GM19467 (cell line): ENCODE measurements around the gene CDH4.

Experiments used
- ATAC-seq: cut with Tn5 transposase; IDR thresholded peaks from one replicate; pipeline ENCODE4 v1.9.1; 2021; ENCODE audit warnings: mild to moderate bottlenecking, moderate library complexity; ENCODE audit not compliant: unreplicated experiment

Gene CDH4

DNA sequence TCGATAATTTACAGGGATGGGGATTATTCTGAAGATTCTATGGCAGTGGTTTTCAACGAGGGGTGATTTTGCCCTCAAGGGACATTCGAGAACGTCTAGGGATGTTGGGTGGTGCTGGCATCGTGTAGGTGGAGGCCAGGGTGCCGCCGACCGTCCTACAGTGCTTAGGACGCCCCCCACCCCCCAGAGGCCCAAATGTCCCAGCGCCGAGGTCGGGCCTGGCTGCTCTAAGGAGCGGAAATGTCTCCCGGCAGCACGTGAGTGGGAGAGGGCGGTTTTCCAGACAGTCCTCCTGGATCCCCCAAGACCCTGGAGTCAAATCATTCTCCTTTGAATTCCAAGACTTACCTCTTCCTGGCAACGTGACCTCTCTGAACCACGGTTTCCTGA, 101.9 kb downstream of the CDH4 start:
- ATAC-seq: no peak

DNA sequence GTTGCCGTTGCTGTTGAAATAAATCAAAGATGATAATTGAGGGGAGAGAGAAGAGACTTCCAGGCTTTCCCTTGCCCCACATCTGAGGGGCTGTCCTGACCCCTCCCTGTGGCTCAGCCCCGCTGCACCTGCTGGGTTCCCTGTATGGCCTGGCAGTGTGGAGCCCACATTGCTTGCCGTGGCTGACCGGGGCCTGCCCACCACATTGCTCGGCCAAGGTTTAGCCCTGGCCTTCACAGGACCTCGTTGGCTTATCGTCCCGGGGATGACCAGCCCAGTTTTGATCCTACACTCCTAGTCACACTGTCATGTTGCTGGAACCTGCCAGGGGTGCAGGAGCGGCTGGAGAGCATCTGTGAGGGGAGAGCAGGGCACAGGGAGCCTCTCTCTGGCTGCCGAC, 102.4 kb downstream of the CDH4 start:
- no peak for ATAC-seq

DNA sequence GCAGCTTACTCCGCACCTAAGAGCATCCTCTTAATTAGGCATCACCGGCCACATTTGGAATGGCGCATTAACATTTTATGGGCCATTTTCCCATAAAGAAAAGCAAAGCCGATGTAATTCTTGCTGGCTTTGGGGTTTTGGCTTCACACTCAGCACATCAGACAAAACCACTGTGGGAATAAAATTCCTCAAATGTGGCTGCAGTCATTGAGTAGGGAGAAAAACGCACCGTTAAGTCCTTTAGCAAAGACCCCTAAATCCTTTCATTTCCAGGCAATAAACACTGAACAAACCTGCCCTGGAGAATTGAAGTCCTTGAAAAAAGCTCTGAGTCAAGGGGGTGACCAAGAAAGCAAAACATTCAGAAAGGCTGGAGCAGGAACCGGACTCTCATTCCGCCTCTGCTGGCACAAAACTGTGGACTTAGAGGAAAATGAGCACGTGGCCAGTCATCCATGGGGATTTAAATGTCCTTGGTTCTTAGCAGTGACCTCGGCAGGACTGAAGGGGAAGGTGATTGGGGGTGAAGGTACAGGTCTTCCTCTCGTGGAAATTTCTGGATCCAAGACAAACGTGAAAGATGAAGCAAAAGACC, 102.9 kb downstream of the CDH4 start:
- no peak for ATAC-seq

DNA sequence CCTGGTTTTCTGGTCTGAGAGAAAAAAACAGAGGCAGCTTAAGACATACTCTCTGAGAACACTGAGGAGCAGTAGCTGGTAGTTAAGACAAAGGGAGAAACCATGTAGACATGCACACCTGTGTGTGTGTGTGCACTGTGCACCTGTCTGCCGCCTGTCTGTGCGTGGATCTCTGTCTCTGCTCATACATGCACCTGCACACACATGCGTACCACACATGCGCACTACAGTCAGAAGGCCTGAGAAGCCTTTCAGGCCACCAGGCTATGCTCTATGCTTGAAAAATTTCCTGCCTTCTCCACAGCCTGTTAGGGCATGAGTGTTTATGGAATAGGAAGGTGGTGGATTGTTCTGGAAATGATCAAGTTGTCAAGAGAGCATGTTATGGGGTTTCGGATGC, 103.5 kb downstream of the CDH4 start:
- no peak for ATAC-seq

DNA sequence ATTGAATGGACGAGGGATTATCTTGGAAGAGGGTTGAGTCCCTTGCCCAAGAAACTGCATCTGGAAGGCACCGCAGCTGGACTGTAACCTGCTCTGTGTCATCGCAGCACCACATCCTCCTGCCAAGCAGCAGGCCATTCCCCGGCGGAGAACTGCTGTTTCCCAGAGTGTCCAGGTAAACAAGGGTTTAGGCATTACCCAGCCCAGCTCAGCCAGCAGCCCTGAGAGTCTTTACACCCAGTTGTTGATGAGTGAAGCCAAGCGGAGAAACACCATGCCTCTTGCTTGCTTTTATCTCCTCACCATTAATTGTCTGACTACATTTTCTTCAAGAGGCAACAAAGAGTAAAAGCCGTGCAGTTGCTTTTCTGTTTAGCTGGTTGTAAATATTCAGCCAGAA, 104.1 kb downstream of the CDH4 start:
- ATAC-seq: no peak

DNA sequence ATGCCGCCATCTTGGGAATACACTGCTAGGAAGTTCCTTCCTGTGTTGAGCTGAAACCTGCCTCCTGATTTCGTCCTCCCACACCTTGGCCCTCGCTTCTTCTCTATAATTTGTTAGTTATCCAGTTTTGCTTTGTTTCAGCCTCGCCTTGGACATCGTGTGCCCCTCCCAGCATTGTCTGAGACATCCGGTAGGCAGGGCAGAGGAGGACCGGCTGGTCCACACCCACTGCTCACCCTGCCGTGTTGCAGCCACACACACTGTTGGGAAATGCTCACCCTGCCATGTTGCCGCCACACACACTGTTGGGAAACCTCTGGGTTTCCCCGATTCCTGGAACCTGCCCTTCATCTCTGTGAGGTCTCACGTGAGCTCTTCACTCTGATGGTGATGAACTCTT, 105.1 kb downstream of the CDH4 start:
- ATAC-seq: no peak

DNA sequence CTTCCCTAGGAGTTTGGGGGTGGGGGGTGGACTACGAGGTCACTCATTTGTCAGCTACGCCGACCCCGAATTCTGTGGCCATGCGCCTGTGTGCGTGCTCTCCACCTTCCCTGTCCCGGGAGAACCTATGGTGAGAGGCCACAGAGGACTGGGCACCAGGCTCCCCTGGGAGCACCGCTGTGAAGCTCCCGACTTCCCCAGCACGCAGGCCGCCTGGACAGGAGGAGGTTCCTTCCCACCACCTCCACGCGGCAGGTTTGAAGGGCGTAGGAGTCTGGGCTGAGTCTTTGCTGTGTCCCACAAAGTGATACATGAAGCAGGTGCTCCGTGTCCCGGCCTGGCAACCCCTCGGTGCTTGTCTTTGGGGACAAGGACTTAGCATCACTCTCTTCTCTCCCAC, 107.2 kb downstream of the CDH4 start:
- ATAC-seq: no peak

DNA sequence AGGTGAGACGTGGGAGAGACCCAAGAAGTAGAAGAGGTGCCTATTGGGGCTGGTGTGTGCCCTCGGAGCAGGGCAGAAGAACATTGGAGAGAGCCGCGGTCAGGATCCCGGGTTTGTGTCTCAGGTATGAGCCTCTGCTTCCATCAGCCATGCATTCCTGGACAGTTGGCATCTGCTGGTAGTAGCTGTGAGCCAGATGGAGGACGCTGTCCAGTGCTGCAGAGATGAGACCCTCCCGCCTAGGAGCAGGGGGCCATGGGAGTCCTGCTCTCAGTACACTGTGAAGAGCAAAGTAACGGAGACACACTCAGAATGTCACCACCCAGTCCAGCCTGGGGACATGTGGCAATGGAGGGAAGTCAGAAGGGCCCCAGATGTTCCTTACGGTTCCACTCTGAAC, 108.2 kb downstream of the CDH4 start:
- no peak for ATAC-seq

DNA sequence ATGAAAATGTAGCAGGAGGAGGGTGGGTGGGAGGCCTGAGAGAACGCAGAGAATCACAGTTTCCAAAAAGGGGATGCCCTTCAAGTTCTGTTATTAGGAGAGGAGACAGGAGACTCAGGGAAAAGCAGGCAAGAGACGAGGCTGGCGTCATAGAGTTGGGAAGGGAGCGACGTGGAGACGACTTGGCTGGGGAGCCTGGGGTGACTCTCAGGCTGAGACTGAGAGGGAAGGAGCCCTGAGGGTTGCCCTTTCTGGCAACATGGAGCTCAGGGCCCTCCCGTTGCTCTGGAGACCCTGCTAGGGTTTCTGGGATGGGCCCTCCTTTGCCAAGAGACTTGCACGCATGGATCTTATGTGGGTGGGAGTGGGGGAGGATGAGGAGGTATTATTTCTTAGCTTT, 108.9 kb downstream of the CDH4 start:
- ATAC-seq: no peak

DNA sequence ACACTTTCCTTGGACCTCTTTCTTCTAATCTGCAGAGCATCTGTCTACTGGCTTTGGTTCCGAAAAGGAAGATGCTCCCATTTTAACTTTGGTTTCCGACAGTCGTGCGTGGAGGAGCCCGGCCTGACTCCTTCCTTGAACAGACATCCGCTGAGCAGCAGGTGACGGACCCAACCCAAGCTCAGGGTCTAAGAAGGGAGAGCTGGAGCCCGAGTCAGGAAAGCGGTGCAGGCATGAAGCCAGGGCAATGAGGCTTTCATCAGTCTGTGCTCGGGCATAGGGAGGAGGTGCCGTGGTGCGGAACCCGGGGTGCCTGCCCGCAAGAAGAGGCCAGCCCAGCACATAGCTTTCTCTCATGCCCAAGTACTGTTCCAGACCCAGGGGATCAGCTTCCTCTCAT, 109.4 kb downstream of the CDH4 start:
- ATAC-seq: no peak

DNA sequence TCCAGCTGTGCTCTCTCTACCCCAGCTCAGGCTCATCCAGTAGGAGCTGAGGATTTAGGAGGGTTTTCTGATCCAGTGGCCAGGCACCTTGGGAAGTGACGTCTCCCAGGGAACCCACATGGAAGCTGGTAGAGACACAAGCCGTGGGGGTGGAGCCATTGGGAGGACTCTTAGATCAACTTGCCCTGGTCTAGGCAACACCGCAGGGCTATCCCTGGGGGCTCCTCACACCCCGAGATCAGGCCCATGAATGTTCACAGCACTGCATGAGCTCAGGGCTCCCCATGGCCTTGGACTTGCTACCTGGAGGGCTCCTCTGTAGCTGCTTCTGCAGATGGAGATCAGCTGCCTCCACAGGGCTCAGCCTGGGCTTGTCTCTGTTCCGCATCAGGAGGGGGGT, 112.1 kb downstream of the CDH4 start:
- no peak for ATAC-seq

DNA sequence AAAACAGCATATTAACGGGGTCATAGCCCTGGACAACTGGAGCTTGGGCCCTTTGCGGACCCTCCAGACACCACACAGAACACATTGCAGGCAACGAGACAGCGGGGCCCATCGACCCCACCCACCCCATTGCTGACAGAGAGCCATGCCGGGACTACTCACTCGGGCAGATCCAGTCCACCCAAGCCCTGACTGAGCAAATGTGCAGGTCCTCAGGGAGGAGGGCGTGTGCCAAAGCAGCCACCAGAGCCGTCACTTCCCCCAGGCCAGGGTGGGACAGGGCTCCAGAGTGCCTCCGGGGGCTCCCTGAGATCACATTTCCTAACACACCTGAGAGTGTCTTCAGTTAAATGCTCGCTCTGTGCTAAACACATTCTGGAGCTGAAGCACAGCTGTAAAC, 114.9 kb downstream of the CDH4 start:
- ATAC-seq: no peak

DNA sequence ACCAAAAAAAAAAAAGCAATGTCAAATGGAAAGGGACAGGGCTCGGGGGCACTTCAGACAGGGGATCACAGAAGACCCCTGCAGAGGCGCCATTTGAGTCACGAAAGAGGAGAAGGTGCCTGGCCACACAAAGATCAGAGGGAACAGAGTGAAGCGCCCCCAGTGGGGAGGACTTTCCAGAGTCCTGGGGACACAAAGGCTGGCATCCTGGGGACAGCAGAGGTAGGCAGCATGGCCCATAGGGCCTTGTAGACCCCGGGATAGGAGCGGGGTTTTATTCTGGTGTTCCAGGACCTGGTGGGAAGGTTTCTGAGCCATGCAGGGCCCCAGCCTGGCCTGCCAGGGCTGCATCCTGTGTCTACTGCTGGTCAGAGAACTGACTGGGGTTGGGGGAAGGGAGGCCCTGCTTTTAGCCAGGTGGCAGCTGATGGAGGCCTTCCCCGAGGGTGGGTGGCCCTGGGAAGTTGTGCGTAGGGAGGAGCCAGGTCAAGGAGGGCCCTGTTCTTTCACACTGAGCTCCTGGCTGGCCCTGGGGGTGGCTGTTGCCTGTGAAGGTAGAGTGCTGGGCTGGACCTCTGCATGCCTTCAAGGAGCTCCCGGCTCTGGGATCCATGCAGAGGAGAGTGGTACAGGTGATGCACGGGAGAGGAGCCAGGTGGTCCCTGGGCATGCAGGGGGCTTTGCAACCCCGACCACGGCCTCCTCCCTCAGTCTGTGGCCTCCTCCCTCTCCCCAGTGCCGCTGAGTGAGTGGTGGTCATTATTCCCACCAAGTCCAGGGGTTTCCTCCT, 117.9 kb downstream of the CDH4 start:
- ATAC-seq: no peak

DNA sequence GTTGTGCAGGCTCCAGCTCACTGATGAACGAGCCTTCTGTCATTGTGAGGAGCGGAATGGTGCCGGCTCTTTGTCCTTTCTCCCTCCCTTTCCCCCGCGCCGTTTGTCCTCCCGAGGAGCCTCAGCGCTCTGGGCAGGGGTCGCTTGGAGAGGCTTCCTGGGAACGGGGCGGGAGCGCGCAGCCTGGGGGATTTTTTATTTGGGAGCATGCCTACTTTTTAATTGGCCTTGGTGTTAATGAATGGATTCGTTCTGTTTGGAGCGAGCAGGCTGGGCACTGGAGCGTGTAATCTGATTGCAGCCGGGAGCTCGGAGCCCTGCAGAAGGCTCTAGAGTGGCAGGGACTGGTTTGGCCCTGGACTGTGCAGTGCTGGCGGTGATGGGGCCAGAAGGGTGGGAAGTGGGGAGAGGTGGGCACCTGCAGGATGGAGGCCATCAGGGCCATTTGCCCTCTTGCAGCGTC, 118.8 kb downstream of the CDH4 start:
- no peak for ATAC-seq

DNA sequence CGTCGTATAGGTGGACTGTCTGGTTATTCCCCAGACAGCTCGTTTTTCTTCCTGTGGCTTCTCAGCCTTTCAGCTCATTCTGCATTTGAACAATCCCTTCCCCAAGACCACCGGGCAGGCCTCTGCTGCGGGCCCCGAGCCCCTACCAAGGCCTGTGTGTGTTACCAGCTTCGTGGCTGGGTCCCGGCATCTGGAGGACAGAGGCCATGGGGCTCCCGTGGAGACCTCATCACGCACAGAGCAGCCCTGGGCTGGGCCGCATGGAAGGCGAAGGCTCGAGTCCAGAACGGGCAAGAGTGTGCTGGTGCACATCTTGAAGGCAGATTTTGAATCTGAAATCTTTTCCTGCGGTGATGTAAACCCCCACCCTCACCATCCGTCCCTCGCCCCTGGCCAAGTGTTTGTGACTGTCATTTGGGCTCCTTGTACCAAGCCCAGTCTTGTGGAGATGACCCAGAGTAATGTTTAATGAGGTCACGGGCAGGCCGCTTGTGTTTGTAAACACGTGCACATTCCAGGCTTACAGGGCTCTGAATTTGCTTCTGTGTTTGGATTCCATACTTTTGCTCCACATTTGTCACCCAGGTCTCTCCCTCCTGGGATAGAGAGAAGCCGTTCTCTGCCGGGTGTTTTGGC, 119.6 kb downstream of the CDH4 start:
- no peak for ATAC-seq

DNA sequence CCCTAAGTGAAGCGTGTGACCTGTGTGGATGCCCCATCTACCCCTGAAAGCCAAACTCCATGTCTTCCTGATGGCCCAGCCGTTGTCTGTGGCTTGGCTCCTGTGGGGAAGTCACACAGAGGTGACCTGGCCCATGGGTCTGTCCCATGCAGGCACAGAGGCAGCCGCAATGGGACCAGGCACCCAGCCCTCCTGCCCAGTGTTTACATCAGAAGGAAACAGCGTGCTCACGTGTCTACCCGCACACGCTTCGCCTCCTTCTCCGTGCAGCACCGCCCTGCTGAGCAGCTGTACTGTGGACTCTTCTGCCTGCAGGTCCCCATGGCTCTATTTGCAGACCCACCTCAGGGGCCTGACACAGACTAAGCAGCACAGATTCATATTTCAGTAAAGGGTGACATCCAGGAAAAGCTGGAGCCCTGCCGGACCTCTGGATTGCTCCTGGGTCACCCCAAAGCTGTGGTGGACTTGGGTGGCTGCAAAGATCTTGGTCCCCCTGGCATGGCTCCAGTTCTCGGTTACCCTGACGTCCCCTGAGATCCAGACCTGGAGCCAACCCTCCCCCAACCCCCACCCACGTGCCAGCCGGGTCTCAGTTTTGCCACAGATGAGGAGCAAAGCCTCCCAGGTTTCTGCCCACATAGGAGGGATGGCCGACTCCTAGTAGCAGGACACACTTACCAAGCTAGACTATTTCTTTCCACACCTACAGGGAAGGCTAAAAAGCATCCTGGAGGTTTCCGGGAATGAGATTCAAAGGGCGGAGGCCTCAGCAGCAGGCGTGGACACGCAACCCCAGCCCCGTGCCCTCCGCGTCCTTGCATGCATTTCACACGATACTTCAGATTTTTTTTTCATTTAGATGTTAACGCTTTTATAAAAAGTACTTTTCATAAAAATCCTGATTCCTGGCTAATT, 120.3 kb downstream of the CDH4 start:
- ATAC-seq: no peak

DNA sequence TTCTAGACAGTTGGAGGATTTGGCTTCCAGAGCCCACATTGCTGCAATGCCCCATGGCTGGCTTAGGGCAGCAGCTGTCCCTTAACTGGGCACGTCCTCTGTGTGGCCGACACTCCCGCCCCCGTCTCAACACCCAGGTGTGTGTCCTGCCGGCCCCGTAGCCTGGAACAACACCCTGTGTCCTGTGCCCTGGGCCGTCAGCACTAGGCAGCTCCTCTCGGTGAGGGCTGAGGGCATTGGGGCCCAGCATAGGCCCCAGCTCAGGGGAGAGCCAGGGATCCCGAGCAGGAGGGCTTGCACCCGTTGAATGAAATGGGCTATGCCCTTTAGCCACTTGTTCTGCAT, 121.0 kb downstream of the CDH4 start:
- ATAC-seq: no peak

DNA sequence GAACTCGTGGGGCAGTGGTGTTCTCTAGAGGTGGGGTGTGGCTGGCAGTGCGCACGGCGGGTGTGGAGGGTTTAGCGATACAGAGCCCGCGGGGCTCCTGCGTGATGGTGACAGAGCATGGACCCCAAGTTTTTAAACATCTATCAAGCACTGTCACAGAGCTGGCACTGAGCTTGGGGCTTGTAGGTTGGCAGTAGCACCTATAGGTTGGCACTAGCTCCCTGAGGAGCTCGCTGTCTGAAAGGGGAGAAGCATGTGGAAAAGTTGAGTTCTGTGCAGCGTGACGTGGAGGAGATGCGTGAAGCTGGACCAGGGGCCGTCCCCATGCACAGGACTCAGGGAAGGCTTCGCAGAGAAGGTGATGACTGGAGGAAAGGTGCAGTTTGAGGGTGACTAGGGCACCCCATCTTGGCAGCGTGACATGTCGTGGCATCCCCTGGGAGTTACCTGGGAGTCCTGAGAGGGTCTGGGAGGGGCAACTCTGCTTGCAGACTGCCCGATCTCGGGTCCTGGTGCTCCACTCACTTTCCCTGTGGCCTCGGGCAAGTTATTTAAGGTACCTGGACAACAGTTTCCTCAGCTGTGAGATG, 122.0 kb downstream of the CDH4 start:
- no peak for ATAC-seq

DNA sequence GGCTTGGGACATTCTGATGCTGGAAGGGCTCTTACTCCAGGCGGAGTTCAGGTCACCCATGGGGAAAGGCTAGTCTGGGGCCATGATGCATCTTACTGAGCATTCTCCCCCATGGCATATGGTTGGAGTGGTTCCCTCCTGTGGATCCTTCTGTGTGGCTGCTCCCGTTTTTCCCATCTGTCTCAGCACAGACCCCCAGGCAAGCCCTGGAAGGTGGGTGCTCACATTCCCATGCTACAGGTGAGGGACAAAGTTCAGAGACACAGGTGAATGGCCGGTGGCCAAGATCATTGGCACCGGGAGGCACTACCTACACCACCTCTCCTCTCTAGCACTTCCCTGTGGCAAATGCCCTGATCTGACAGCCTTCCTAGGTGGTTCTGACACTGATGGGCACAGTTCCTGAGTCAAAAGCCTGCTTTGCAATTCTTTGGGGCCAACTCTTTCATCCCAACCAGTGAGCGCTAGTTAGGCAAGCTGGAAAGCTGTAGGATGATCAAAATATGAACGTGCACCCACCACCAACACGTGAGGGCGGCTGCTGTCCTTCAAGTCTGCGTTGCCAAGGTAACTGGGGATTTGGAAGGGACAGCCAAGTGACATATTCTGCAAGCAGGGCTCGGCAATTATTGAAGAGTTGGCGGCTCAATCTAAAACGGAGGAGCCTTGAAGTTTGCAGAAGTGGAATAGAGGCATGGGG, 124.6 kb downstream of the CDH4 start:
- ATAC-seq: no peak

DNA sequence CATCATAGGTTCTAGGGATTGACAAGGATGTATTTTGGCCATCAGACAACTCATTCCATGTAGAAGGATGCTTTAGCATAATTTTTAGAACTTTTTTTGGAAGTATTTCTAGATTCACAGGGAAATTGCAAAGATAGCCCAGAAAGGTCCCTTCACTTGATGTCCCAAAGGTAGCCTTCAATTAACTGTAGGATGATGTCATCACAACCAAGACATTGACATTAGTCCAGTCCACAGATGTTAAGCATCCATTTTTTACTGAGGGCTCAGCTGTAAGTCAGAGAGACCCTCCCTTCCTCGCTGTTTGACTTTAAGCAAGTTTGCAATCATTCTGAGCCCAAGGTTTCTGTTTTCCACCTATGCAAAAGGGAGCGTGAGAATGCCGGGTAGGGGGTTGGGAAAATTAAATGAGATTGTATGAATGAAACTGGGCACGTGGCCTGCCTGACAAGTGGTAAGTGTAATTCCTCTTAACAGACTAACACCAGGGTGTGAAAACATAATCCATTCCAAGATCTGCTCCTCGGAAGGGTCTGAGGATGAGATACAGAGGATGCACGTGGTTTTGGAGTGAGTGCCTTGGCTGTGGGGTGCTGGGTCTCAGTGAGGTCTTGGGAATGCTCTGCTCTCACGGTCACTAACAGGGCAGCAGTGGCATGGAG, 126.8 kb downstream of the CDH4 start:
- ATAC-seq: no peak
